Superior temporal gyrus (tissue), 1 donor: ENCODE measurements around the gene CCL19.
"Not testable (repeated sequence)": the region's sequence is repeated elsewhere in the genome, so short reads cannot be mapped to it uniquely, and the experiment has no call there.

ENCODE experiments used
- DNase-seq: peaks from one replicate; pipeline ENCODE4 v3.0.0-alpha.2; 2016; ENCODE audit errors: extremely low spot score

Gene CCL19

GRCh38 chr9:34690983-34691935 is at the start of gene CCL19:
Gene CCL19 (minus strand): TSS chr9:34691276. CDS start chr9:34691139, 137 bp downstream.
- DNase-seq = no peak

- not testable (repeated sequence) for DNase-seq
Measured at GRCh38 chr9:34740176-34740575, 49.1 kb upstream of the CCL19 start.

- DNase-seq = no peak
Measured at GRCh38 chr9:34737677-34738260, 46.7 kb upstream of the CCL19 start.

- DNase-seq = no peak
Measured at GRCh38 chr9:34734720-34735119, 43.6 kb upstream of the CCL19 start.

GRCh38 chr9:34732886-34733285 is 41.8 kb upstream of the CCL19 start:
- no peak for DNase-seq

- no peak for DNase-seq
Measured at GRCh38 chr9:34732478-34732877, 41.4 kb upstream of the CCL19 start.

GRCh38 chr9:34723141-34723540 is 32.1 kb upstream of the CCL19 start:
- no peak for DNase-seq

- DNase-seq = not testable (repeated sequence)
Measured at GRCh38 chr9:34719769-34720025, 28.6 kb upstream of the CCL19 start.

- no peak for DNase-seq
Measured at GRCh38 chr9:34719021-34719768, 28.1 kb upstream of the CCL19 start.

GRCh38 chr9:34717996-34718614 is 27.0 kb upstream of the CCL19 start:
- DNase-seq = no peak

GRCh38 chr9:34716711-34717110 is 25.6 kb upstream of the CCL19 start:
- no peak for DNase-seq

- DNase-seq = no peak
Measured at GRCh38 chr9:34715639-34716215, 24.7 kb upstream of the CCL19 start.

GRCh38 chr9:34714007-34714406 is 22.9 kb upstream of the CCL19 start:
- DNase-seq = no peak

GRCh38 chr9:34712140-34712539 is 21.1 kb upstream of the CCL19 start:
- DNase-seq = no peak

- DNase-seq = no peak
Measured at GRCh38 chr9:34710023-34710422, 18.9 kb upstream of the CCL19 start, which contains the start of gene CCL21. Gene CCL21 (minus strand): TSS chr9:34710136. CDS start chr9:34710066, 70 bp downstream.

- no peak for DNase-seq
Measured at GRCh38 chr9:34709196-34709978, 18.3 kb upstream of the CCL19 start.

GRCh38 chr9:34707130-34707529 is 16.1 kb upstream of the CCL19 start:
- DNase-seq = no peak

GRCh38 chr9:34701769-34702736 is 11.0 kb upstream of the CCL19 start:
- peak; percentile 90 for DNase-seq

- peak; percentile 73 for DNase-seq
Measured at GRCh38 chr9:34701023-34701768, 10.1 kb upstream of the CCL19 start.
